K562 (cell line): ENCODE results near the gene ZDHHC14. TPM values are rescaled to one million over a fixed set of nuclear protein-coding genes. Genes with fewer than 3 reads are reported as not detected.

ENCODE experiments used
- ATAC-seq: fragments of 200-7000 bp; cut with Tn5 transposase; 3 replicates; pipeline ENCODE4 v1.9.1; 2020; ENCODE audit warnings: moderate library complexity
- BruUV-seq: library from RNA; stranded (reverse); fragments of 400-500 nt; replicated peaks from 2 replicates; lab custom pipeline; 2021; lab: Mats Ljungman, UMichigan
- CTCF ChIA-PET: fragments of 300-600 bp; formaldehyde crosslinking; extraction: SDS; loops from one replicate; lab custom pipeline; 2021; ENCODE audit warnings: low intra/inter-chr PET ratio; lab: Yijun Ruan, JAX
- POLR2A ChIA-PET: fragments of 300-600, 350-650 bp; sonication (Branson Sonifier 250); formaldehyde crosslinking; extraction: SDS; loops from one replicate; lab custom pipeline; 2021; ENCODE audit warnings: antibody characterized with exemption, inconsistent platforms; lab: Yijun Ruan, JAX
- DNase-seq, 4 experiments: peaks; one replicate each; pipeline versions ENCODE4 v3.0.0 to v3.0.0-alpha.2; 2011 to 2018; ENCODE audit warnings: low spot score in 3 of 4, mixed read lengths in 3 of 4; ENCODE audit errors: extremely low read depth in 1 of 4
- FAIRE-seq: peaks from 2 replicates; lab custom pipeline; 2011; peaks lifted over from hg19 to GRCh38; lab: Jason Lieb, UNC
- H2AFZ ChIP-seq: 2 replicates; pipeline ENCODE4 v1.6.0; 2011; ENCODE audit warnings: low read depth, low read length, control low read depth, inconsistent platforms
- H3K27ac ChIP-seq: fragments of 200-600 bp; 3 replicates; pipeline ENCODE4 v1.8.0; 2011; ENCODE audit warnings: low read depth, mild to moderate bottlenecking, control low read depth, inconsistent platforms, low read length, moderate library complexity, mixed read lengths; ENCODE audit errors: extremely low read depth
- H3K27me3 ChIP-seq, 2 experiments: fragments of 300-600 bp in 1 of 2; 2 replicates in 1 of 2; 3 replicates in 1 of 2; pipeline versions ENCODE4 v1.6.0 to v1.8.0; 2011; ENCODE audit warnings: inconsistent platforms in 2 of 2, low read length in 2 of 2, mild to moderate bottlenecking in 1 of 2, mixed read lengths in 1 of 2, moderate library complexity in 1 of 2; ENCODE audit not compliant: control insufficient read depth in 2 of 2, insufficient read depth in 2 of 2
- H3K36me3 ChIP-seq: fragments of 300-600 bp; 3 replicates; pipeline ENCODE4 v1.8.0; 2011; ENCODE audit warnings: mild to moderate bottlenecking, low read length, inconsistent platforms; ENCODE audit not compliant: control insufficient read depth, insufficient read depth
- H3K4me1 ChIP-seq, 2 experiments: fragments of 200-600 bp in 1 of 2; replicated peaks in 1 of 2; 2 replicates in 1 of 2; 3 replicates in 1 of 2; pipeline versions ENCODE4 v1.5.1 to v1.8.0; 2011; ENCODE audit warnings: inconsistent platforms in 2 of 2, low read length in 2 of 2, mild to moderate bottlenecking in 1 of 2, mixed read lengths in 1 of 2, moderate library complexity in 1 of 2; ENCODE audit not compliant: control insufficient read depth in 2 of 2, insufficient read depth in 2 of 2
- H3K4me2 ChIP-seq: 2 replicates; pipeline ENCODE4 v1.6.1; 2011; ENCODE audit warnings: low read length, control low read depth, inconsistent platforms, mixed read lengths; ENCODE audit not compliant: insufficient read depth
- H3K4me3 ChIP-seq: fragments of 200-600 bp; sonication (generic), shearing (Covaris generic); 2 replicates; pipeline ENCODE4 v1.5.1; 2016; ENCODE audit warnings: control low read depth, inconsistent platforms
- H3K79me2 ChIP-seq: fragments of 200-600 bp; 3 replicates; pipeline ENCODE4 v1.8.0; 2011; ENCODE audit warnings: low read length, inconsistent platforms; ENCODE audit not compliant: control insufficient read depth, insufficient read depth
- H3K9ac ChIP-seq, 2 experiments: 2 replicates each; pipeline versions ENCODE4 v1.6.0 to v1.6.1; 2011; ENCODE audit warnings: low read depth in 2 of 2, low read length in 2 of 2, control low read depth in 1 of 2, inconsistent platforms in 1 of 2, mild to moderate bottlenecking in 1 of 2, mixed read lengths in 1 of 2; ENCODE audit not compliant: insufficient read depth in 1 of 2
- H3K9me1 ChIP-seq: one replicate; pipeline ENCODE4 v1.6.0; 2011; ENCODE audit warnings: inconsistent platforms, mild to moderate bottlenecking, low read length, moderate library complexity; ENCODE audit not compliant: control insufficient read depth, insufficient read depth
- H3K9me3 ChIP-seq: replicated peaks from 2 replicates; pipeline ENCODE4 v1.5.1; 2011; ENCODE audit warnings: low read depth, low read length, inconsistent platforms; ENCODE audit not compliant: control insufficient read depth, insufficient read depth
- H4K20me1 ChIP-seq: replicated peaks from 2 replicates; pipeline ENCODE4 v1.6.1; 2011; ENCODE audit warnings: low read length, inconsistent platforms, mixed read lengths; ENCODE audit not compliant: control insufficient read depth, insufficient read depth
- DMBX1 ChIP-seq: fragments of 250-450 bp; sonication (Bioruptor Pico); IDR thresholded peaks from 2 replicates; pipeline ENCODE4 v1.8.0; 2022; ENCODE audit warnings: inconsistent platforms, mild to moderate bottlenecking, moderate library complexity, borderline replicate concordance
- ELF1 ChIP-seq: fragments of 200-800 bp; sonication (Bioruptor generic); IDR thresholded peaks from 2 replicates; pipeline ENCODE4 v1.6.1; 2016; ENCODE audit warnings: missing genetic modification characterization, missing compliant biosample characterization
- GATAD2A ChIP-seq: fragments of 450-650 bp; IDR thresholded peaks from 2 replicates; pipeline ENCODE4 v1.6.1; 2017
- GTF2F1 ChIP-seq: IDR thresholded peaks from 2 replicates; pipeline ENCODE4 v1.6.1; 2011; ENCODE audit warnings: low read depth, low read length, improper control_type of control experiment
- WGBS: fragments of 100-300 bp; shearing (Covaris generic); methylation state at CpG from one replicate; pipeline ENCODE4 v1.1.6; 2016; ENCODE audit warnings: low coverage, mixed read lengths; ENCODE audit not compliant: insufficient coverage; ENCODE audit errors: missing lambda C conversion rate; 5-methylcytosine and 5-hydroxymethylcytosine counted together
- in situ Hi-C: fragments of 300-500 bp; cut with MboI; formaldehyde crosslinking; loops from 4 replicates; pipeline ENCODE4 v1.15.0; 2018; ENCODE audit warnings: inconsistent platforms, mixed read lengths
- intact Hi-C: fragments of 100-400 bp; cut with micrococcal nuclease; formaldehyde crosslinking; loops from 2 replicates; pipeline ENCODE4 v1.14.2; 2022
- polyA plus RNA-seq, 8 experiments: library from polyadenylated mRNA; depleted of rRNA in 4 of 8; stranded (reverse) in 5 of 8; unstranded in 3 of 8; fragments of >200 nt; fragmentation: Nextera tagmentation in 2 of 8; fragmentation: Illumina TruSeq in 1 of 8; extraction: Ambion mirVana in 2 of 8; extraction: Trizol in 1 of 8; gene quantifications; 2 replicates each; pipeline versions ENCODE4 v1.2.1 to v1.2.3, GENCODE V29; 2011 to 2014; ENCODE audit warnings: inconsistent platforms in 1 of 8, missing spikeins in 1 of 8
- total RNA-seq, 7 experiments: library from RNA; depleted of rRNA in 6 of 7; stranded (reverse); fragments of >200 nt in 6 of 7; fragmentation: Illumina TruSeq in 2 of 7; extraction: Trizol in 2 of 7; gene quantifications; 2 replicates each; pipeline versions ENCODE4 v1.2.1 to v1.2.3, GENCODE V29; 2011 to 2021; ENCODE audit warnings: low replicate concordance in 1 of 7
- TF ChIP-seq, protein P1 (sequence below): fragments of 250-450 bp; sonication (Bioruptor Pico); IDR thresholded peaks from 2 replicates; pipeline ENCODE4 v1.4.0; 2020; ENCODE audit warnings: mild to moderate bottlenecking, moderate library complexity, borderline replicate concordance
- TF ChIP-seq, protein P2 (sequence below): sonication (generic); formaldehyde crosslinking; IDR thresholded peaks from 2 replicates; pipeline ENCODE4 v1.8.1; 2023; ENCODE audit warnings: mild to moderate bottlenecking, missing genetic modification reagents

ZDHHC14 gene
- total and polyA plus RNA-seq, 9 of the 15 experiments (the other 6 are each of a cell fraction or from before 2014, with no cell fraction given), result 0.92 to 23.1 (median 13.8) TPM

DNA sequence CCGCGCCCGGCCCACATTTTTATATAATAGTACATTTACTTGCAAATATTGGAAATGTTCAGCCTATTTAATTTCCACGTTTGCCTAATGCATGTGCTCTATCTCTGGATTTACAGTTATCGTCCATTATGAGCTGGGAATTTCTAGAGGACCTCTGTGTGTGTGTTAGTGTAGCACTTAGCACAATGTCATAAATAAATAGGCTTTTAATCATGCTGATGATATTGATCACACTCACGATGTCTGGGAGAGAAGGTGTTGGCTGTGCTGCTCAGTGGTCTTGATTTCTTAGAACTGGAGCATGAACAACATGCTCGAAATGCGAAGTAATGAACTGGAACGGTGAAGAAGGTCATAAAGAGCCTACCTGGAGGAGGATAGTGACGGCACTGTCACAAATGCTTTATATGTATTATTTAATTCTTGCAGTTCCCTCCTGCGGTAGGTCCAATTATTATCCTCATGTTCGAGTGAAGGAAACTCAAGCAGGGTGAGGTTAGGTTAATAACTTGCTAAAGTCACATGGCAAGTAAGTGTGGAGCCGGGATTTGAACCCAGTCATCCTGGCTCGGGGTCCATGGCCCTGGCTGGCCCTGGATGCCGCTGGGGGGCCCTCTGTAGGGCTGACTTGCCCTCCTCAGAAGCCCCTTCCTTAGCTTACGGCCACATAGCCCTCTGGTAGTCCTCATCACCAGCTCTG lies 130.8 kb downstream of the ZDHHC14 start:
- peak overlapping the region; percentile 30; the same call in 1 of the 2 replicates for H3K4me2 ChIP-seq
- BruUV-seq, result no TSS peak
- no peak for FAIRE-seq
- H3K4me3 ChIP-seq, result no peak overlapping the region
- H3K9me1 ChIP-seq, result no peaks in the 10 kb centered on the region
- TF ChIP-seq, protein P1, sequence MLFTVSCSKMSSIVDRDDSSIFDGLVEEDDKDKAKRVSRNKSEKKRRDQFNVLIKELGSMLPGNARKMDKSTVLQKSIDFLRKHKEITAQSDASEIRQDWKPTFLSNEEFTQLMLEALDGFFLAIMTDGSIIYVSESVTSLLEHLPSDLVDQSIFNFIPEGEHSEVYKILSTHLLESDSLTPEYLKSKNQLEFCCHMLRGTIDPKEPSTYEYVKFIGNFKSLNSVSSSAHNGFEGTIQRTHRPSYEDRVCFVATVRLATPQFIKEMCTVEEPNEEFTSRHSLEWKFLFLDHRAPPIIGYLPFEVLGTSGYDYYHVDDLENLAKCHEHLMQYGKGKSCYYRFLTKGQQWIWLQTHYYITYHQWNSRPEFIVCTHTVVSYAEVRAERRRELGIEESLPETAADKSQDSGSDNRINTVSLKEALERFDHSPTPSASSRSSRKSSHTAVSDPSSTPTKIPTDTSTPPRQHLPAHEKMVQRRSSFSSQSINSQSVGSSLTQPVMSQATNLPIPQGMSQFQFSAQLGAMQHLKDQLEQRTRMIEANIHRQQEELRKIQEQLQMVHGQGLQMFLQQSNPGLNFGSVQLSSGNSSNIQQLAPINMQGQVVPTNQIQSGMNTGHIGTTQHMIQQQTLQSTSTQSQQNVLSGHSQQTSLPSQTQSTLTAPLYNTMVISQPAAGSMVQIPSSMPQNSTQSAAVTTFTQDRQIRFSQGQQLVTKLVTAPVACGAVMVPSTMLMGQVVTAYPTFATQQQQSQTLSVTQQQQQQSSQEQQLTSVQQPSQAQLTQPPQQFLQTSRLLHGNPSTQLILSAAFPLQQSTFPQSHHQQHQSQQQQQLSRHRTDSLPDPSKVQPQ (CRISPR knock-in tag), result no peak
- TF ChIP-seq DMBX1 (CRISPR knock-in tag) (0 out of 2 replicates have a peak, but pooled peaks have one; percentile 16), GATAD2A (no peak), ELF1 (tag) (no peak; the same call in 1 of the 2 replicates), GTF2F1 (0 out of 2 replicates have a peak, but pooled peaks have one; percentile 29)
- TF ChIP-seq, protein P2, sequence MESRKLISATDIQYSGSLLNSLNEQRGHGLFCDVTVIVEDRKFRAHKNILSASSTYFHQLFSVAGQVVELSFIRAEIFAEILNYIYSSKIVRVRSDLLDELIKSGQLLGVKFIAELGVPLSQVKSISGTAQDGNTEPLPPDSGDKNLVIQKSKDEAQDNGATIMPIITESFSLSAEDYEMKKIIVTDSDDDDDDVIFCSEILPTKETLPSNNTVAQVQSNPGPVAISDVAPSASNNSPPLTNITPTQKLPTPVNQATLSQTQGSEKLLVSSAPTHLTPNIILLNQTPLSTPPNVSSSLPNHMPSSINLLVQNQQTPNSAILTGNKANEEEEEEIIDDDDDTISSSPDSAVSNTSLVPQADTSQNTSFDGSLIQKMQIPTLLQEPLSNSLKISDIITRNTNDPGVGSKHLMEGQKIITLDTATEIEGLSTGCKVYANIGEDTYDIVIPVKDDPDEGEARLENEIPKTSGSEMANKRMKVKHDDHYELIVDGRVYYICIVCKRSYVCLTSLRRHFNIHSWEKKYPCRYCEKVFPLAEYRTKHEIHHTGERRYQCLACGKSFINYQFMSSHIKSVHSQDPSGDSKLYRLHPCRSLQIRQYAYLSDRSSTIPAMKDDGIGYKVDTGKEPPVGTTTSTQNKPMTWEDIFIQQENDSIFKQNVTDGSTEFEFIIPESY (CRISPR knock-in tag), result no peak
- no peak for DNase-seq
- in situ Hi-C loops (no loop called here), intact Hi-C loops (loop anchor here (10.0 kb wide), 1 partner anchor 1867 kb away; no protein-coding TSS in a partner anchor)
- H3K4me1 ChIP-seq, result peaks cover 36 to 44% of the 10 kb centered on the region in 2 experiments; a peak in 4 of 5 replicates
- H3K79me2 ChIP-seq, result peaks cover 33% of the 10 kb centered on the region
- CTCF ChIA-PET, result no interaction called here
- WGBS, result 83% methylated on average over 16 of the region's 16 CpGs
- peak overlapping the region; percentile 14 to 70 for H3K9ac ChIP-seq
- ATAC-seq, result no peak
- H3K27ac ChIP-seq, result peak overlapping the region; percentile 98
- no peaks in the 10 kb centered on the region for H4K20me1 ChIP-seq
- H3K36me3 ChIP-seq, result peaks cover 3% of the 10 kb centered on the region; the same call in 1 of the 3 replicates
- H3K27me3 ChIP-seq, result no peaks in the 10 kb centered on the region
- POLR2A ChIA-PET, result interaction anchor here (1.1 to 2.8 kb wide), 2 partner anchors 9 to 133 kb away, joined by 3 to 21 read pairs; no protein-coding TSS in a partner anchor
- H3K9me3 ChIP-seq, result no peaks in the 10 kb centered on the region
- H2AFZ ChIP-seq, result peak overlapping the region; percentile 49
